HG02642 (cell line): ENCODE measurements around the gene PEX11B.
"Not testable (repeated sequence)": the region's sequence is repeated elsewhere in the genome, so short reads cannot be mapped to it uniquely, and the experiment has no call there.

Experiments used
- ATAC-seq: cut with Tn5 transposase; IDR thresholded peaks from one replicate; pipeline ENCODE4 v1.9.1; 2021; ENCODE audit warnings: mild to moderate bottlenecking; ENCODE audit not compliant: unreplicated experiment, poor library complexity

Gene PEX11B

DNA sequence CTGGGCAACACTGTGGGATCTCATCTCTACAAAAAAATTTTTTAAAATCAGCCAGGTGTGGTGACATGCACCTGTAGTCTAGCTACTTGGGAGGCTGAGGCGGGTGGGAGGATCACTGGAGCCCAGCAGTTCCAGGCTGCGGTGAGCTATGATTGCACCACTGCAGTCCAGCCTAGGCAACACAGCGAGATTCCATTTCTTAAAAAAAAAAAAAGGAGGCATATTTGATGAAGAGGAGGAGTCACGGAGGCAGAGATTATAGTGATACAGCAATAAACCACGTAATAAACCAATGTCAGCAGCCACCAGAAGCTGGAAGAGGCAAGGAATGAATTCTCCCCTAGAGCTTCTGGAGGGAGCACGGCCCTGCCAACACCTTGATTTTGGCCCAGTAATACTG, 35.3 kb upstream of the PEX11B start:
- ATAC-seq: no peak

DNA sequence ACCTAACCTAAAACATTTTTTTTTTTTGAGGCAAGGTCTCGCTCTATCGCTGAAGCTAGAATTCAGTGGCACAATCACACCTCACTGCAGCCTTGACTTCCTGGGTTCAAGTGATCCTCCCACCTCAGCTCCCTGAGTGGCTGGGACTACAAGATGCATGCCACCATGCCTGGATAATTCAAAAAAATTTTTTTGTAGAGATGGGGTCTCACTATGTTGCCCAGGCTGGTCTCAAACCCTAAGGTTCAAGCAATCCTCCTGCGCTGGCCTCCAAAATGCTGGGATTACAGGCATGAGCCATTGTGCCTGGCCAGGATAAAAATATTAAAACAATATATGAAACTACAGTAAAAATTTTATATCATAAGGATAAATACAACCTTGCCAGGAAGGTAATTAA, 34.4 kb upstream of the PEX11B start:
- no peak for ATAC-seq

DNA sequence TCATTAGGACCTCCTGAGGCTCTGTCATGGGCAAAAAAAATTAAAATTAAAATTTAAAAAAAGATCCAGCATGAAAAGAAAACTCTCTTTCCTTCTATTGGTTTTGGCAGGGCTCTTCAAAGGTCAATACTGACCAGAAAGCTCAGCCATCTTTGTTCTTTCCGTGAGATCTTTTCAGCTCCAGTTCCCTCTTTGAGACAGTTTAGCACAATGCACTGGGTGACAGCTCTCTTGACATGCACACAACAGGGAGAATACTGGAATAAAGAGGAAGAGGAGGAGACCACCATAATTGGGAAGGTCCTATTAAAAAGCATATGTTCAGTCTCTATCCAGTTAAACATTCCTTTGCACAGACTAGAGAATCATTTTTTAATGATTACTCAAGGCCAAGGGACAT, 33.0 kb upstream of the PEX11B start:
- ATAC-seq: no peak

DNA sequence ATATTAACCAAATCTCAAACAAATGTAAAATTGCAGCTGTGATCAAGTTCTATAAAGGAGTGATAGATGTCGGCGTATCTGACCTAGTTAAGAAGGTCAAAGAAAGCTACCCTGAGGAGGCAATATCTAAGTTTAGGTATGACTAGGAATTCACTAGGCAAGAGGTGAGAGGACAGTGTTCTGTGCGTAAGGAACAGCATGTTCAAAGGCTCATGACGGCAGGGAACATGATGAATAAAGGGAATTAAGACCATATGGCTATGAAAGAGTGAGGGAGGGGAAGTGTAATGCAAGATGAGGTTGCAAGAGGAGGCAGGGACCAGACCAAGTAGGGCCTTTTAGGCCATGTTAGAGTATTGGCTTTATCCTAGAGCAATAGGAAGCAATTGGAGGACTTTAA, 30.7 kb upstream of the PEX11B start:
- ATAC-seq: no peak

DNA sequence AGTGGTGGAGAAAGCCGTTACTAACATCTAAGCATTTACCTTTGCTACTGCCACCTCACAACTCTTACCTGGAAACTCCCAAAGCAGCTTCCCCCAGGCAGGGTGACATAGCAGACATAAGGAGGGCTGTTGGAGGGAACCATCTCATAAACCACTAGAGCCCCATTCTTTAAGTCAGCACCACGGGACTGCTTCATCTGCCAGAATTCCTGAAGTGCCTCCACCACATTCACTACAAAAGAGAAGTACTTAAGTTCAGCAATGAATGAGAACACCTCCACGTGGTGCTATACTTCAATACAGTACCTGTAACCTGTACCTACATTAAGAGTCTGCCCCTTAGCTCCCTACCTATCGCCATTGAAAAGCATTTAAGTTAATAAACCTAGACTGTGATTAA, 29.0 kb upstream of the PEX11B start:
- ATAC-seq: no peak

- no peak for ATAC-seq
Measured at GRCh38 chr1:145946477-145946986, 28.0 kb upstream of the PEX11B start.

GRCh38 chr1:145944532-145944931, 26.0 kb upstream of the PEX11B start:
- no peak for ATAC-seq

- no peak for ATAC-seq
Measured at GRCh38 chr1:145942871-145943270, 24.4 kb upstream of the PEX11B start.

GRCh38 chr1:145942405-145942804, 23.9 kb upstream of the PEX11B start:
- no peak for ATAC-seq

DNA sequence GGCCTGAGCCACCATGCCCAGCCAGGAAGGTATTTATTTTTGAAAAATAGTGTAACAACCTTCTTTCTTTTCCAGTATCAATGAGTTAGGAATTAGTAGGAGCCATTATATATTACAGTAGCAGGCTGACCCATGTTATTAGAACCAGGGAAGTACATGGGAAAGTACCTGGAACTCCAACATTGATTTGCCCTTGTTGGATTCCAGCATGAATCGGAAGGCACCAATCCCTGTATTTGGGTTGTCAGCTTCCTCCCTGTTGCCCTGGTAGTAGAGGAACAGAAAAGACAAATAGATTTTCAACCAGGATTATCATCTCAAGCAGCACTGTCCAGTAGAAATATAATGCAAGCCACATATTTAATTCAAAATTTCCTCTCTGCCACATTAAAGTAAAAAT, 18.9 kb upstream of the PEX11B start:
- ATAC-seq: no peak

- no peak for ATAC-seq
Measured at GRCh38 chr1:145936247-145936646, 17.7 kb upstream of the PEX11B start.

DNA sequence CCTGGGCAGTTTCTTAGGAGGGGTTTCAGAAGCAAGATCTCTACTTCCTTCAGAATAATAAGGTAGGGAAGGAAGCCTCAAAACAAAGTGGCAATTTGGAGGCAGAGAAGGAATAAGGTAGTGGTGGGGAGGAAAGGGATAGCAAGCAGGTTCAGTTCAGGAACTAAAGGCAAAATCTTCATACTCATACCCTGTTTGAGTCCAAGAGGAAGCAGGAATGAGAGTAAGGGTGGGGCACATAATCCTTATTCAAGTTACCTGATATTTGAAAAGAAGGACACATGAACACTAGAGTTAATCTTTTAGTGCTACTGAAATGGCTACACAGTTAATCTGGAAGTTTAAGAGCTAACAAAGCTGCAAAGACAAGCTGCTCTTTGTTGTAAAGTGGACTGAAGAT, 17.2 kb upstream of the PEX11B start:
- no peak for ATAC-seq

DNA sequence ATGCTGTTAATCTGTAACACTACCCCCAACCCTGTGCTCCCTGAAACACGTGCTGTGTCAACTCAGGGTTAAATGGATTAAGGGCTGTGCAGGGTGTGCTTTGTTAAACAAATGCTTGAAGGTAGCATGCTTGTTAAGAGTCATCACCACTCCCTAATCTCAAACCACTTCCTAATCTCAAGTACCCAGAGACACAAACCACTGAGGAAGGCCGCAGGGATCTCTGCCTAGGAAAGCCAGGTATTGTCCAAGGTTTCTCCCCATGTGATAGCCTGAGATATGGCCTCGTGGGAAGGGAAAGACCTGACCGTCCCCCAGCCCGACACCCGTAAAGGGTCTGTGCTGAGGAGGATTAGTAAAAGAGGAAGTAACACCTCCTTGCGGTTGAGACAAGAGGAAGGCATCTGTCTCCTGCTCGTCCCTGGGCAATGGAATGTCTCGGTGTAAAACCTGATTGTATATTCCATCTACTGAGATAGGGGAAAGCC, 14.0 kb upstream of the PEX11B start:
- not testable (repeated sequence) for ATAC-seq

DNA sequence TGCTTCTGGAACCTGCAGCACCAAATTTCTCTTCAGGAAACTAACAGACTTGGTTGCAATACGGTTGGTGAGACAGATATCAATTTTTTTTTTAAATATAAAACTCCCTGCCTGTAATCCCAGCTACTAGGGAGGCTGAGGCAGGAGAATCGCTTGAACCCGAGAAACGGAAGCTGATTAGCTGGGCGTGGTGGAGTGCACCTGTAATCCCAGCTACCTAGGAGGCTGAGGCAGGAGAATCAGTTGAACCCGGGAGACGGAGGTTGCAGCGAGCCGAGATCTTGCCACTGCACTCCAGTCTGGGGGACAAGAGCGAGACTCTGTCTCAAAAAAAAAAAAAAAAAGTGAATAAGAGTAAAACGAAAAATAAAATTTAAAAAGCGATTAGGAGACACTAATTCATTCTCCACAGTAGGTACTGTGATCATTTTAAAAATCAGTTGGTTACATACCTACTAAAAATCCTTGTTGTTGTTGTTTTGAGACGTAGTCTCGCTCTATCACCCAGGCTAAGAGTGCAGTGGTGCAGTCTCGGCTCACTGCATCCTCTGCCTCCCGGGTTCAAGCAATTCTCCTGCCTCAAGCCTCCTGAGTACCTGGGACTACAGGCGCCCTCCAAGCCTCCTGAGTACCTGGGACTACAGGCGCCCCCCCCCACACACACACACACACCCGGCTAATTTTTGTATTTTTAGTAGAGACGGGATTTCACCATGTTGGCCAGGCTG, 9.6 kb upstream of the PEX11B start:
- ATAC-seq: no peak

DNA sequence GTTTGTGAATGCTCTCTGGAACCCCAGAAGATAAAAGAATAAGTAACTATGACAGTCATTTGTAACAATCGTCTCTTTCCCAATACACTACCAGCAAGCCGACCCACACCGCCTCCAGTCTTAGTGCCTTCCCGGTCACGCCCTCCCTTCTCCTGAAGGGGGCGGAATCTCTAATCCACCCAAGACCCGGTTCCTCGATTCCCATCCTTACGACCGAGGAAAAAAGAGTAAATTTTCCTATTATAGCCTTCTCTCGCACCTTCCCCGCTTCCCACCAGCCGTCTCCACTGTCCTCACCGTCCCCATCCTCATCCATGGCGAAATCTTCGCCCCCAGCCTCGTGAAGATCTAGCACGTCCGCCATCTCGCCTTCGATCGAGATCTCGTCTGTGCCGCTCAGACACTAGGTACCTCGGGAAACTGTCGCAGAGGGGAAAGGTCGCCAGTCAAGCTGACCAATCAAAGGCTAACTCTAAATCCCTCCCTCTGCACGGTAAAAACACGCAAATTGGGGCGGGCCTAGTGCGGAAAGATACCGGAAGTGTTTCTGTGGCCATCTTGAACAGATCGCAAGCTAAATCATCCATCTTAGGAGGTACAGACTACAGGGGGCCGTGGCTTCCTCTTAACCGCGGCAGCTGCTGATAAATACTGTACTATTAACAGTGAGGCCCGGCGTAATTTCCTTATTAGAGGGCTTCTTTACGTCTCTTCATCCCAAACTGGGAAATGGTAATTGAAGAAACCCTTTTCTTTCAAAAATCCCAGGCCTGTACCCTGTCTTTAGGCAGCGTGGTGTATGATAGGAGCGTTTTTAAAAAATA, 8.8 kb upstream of the PEX11B start, which contains the start of gene RBM8A:
Gene RBM8A (minus strand): TSS at position 422 of the 824 bp plus-strand sequence. CDS start 58 bp downstream, at position 364.
- peak; percentile 98 for ATAC-seq

DNA sequence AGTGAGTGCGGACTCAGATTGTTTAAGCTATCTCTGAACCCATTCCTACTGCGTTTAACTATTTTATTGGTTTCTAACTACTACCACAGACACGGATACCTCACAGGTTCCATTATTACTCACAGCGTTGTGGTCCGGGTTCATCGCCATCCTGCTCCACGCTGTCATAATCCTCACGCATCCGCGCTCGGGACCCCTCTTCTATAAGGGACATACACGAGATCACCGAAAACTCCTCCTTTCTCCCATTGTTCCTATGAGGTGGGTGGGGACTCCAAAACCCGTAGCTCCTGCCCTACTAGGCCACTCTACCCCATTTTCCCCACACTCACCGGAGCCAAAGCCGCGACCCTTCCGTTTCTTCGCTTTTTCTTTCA, 8.2 kb upstream of the PEX11B start:
- no peak for ATAC-seq

- no peak for ATAC-seq
Measured at GRCh38 chr1:145922266-145922665, 3.7 kb upstream of the PEX11B start.

GRCh38 chr1:145920297-145920696, 1.8 kb upstream of the PEX11B start:
- not testable (repeated sequence) for ATAC-seq

DNA sequence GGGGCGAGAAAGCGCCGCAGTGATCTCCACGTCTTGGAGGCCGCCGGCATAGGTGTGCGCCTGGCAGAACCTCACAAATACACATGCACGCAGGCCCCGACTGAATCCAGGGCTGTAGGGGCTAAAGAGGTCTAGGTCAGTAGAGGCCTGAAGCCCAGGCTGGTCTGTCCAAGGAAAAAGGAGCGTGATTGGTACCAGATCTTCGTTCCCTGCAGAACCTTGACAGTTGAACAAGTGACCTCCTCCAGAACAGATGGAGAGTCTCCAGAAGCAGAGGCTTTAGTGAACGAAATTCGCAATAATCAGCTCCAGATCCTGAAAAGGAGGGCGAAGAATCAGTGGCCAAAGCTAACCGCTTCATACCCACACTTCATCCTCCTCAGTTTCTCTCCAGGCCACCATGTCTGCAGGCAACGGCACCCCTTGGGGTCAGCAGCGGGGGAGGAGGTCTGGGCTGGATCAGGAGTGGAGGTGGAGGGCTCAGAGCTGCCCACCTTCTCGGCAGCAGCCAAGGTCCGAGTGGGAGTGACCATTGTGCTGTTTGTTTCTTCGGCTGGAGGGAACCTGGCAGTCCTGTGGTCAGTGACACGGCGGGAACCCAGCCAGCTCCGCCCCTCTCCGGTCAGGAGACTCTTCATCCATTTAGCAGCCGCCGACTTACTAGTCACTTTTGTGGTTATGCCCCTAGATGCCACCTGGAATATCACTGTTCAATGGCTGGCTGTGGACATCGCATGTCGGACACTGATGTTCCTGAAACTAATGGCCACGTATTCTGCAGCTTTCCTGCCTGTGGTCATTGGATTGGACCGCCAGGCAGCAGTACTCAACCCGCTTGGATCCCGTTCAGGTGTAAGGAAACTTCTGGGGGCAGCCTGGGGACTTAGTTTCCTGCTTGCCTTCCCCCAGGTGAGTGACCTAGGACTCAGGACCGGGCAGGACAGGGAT, 749 bp upstream of the PEX11B start:
- peak; percentile 6 for ATAC-seq

DNA sequence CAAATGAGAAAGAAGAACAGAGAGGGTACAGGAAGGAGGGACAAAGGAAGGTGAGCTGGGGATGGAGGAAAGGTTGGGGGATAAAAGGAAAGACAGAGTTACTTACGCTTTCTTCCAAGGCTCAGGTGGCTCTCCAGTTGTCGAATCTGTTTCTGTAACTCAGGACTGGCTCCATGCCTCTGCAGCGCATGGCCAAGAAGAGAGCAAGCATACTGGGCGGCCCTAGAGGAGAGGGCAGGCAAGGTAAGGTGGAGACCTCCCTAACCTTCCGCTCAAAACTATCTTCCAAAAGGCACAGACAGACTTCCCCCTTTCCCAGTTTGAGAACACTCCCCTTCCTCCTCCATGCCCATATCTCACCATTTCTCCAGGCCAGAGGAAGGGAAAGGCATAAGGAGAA, 922 bp downstream of the PEX11B start:
- ATAC-seq: no peak
